Measurements from ENCODE around the gene FGF6. TPM values are rescaled to one million over a fixed set of nuclear protein-coding genes. Genes with fewer than 3 reads are reported as not detected.
"Not testable (repeated sequence)": the region's sequence is repeated elsewhere in the genome, so short reads cannot be mapped to it uniquely, and the experiment has no call there.

Gene FGF6
- total RNA-seq, 1 donor from 2014 or later: not detected

DNA sequence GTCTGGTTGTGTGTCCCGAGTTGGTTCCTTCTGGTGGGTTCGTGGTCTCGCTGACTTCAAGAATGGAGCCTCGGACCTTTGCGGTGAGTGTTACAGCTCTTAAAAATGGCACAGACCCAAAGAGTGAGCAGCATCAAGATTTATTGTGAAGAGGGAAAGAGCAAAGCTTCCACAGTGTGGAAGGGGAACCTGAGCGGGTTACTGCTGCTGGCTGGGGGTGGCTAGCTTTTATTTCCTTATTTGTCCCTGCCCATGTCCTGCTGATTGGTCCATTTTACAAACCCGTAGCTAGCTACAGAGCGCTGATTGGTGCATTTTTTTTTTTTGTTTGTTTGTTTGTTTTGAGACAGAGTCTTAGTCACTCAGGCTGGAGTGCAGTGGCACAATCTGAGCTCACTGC, 29.3 kb downstream of the FGF6 start:
- Mint-ChIP-seq H3K27ac (ENCODE audit: unreplicated experiment) (no peak overlapping the region), H3K36me3 (ENCODE audit: low read depth, unreplicated experiment) (no peaks in the 10 kb centered on the region), H3K27me3 (ENCODE audit: unreplicated experiment) (no peaks in the 10 kb centered on the region), H3K4me1 (ENCODE audit: unreplicated experiment) (peaks cover 3% of the 10 kb centered on the region), H3K9me3 (ENCODE audit: unreplicated experiment) (no peaks in the 10 kb centered on the region), H3K4me3 (ENCODE audit: unreplicated experiment) (no peak overlapping the region)
- TF ChIP-seq, protein P1, sequence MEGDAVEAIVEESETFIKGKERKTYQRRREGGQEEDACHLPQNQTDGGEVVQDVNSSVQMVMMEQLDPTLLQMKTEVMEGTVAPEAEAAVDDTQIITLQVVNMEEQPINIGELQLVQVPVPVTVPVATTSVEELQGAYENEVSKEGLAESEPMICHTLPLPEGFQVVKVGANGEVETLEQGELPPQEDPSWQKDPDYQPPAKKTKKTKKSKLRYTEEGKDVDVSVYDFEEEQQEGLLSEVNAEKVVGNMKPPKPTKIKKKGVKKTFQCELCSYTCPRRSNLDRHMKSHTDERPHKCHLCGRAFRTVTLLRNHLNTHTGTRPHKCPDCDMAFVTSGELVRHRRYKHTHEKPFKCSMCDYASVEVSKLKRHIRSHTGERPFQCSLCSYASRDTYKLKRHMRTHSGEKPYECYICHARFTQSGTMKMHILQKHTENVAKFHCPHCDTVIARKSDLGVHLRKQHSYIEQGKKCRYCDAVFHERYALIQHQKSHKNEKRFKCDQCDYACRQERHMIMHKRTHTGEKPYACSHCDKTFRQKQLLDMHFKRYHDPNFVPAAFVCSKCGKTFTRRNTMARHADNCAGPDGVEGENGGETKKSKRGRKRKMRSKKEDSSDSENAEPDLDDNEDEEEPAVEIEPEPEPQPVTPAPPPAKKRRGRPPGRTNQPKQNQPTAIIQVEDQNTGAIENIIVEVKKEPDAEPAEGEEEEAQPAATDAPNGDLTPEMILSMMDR (IDR thresholded peaks at IDR 0.05; ENCODE audit: unreplicated experiment): no peak
- no peak for DNase-seq (ENCODE audit: low spot score)

DNA sequence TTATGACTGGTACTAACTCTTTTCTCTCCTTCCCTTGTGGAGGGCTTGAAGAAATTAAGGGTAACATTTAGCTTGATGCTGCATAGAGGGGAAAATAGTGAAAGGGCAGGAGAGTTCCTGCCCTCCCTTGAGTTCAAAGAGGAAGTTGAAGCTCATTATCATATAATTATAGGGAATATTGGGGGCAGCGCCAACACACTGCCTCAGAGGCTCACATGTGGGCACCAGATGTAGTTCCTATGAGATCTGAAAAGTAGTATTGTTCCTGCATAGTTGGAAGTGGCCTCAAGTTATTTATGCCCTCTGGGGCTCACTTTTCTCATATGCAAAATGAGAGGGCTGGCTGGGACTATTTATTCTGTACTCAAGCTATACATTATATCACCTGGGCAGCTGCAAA, 33.1 kb downstream of the FGF6 start:
- no peaks in the 10 kb centered on the region for H3K9me3 Mint-ChIP-seq (ENCODE audit: unreplicated experiment)
- TF ChIP-seq, protein P1 (IDR thresholded peaks at IDR 0.05; ENCODE audit: unreplicated experiment): no peak
- DNase-seq (ENCODE audit: low spot score): no peak
- H3K27ac Mint-ChIP-seq (ENCODE audit: unreplicated experiment): no peak overlapping the region
- H3K4me1 Mint-ChIP-seq (ENCODE audit: unreplicated experiment): no peaks in the 10 kb centered on the region
- no peaks in the 10 kb centered on the region for H3K36me3 Mint-ChIP-seq (ENCODE audit: low read depth, unreplicated experiment)
- no peaks in the 10 kb centered on the region for H3K27me3 Mint-ChIP-seq (ENCODE audit: unreplicated experiment)
- H3K4me3 Mint-ChIP-seq (ENCODE audit: unreplicated experiment): no peak overlapping the region

GRCh38 chr12:4412056-4412455, 33.6 kb downstream of the FGF6 start:
- H3K4me3 Mint-ChIP-seq (ENCODE audit: unreplicated experiment): no peak overlapping the region
- TF ChIP-seq, protein P1 (IDR thresholded peaks at IDR 0.05; ENCODE audit: unreplicated experiment): no peak
- H3K27me3 Mint-ChIP-seq (ENCODE audit: unreplicated experiment): no peaks in the 10 kb centered on the region
- DNase-seq (ENCODE audit: low spot score): no peak
- no peaks in the 10 kb centered on the region for H3K9me3 Mint-ChIP-seq (ENCODE audit: unreplicated experiment)
- no peaks in the 10 kb centered on the region for H3K4me1 Mint-ChIP-seq (ENCODE audit: unreplicated experiment)
- no peak overlapping the region for H3K27ac Mint-ChIP-seq (ENCODE audit: unreplicated experiment)
- no peaks in the 10 kb centered on the region for H3K36me3 Mint-ChIP-seq (ENCODE audit: low read depth, unreplicated experiment)

DNA sequence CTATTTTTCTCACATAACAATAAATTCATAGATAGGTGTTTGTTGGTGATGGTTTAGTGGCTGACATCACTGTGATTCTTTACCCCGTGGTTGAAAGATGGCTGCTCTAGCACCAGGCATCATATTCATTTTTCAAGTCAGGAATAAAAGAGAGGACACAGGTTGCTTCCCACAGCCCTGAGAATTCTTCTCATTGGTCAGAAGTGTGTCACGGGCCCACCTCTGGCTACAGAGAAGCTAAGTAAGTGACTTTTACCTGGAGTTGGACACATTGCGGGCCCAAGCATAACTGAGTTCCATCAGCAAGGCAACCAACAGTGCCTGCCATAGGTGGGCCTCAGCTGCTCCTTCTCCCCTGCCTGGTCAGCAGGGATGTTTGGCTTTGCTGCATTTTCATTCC, 38.5 kb downstream of the FGF6 start:
- TF ChIP-seq, protein P1 (IDR thresholded peaks at IDR 0.05; ENCODE audit: unreplicated experiment): no peak

DNA sequence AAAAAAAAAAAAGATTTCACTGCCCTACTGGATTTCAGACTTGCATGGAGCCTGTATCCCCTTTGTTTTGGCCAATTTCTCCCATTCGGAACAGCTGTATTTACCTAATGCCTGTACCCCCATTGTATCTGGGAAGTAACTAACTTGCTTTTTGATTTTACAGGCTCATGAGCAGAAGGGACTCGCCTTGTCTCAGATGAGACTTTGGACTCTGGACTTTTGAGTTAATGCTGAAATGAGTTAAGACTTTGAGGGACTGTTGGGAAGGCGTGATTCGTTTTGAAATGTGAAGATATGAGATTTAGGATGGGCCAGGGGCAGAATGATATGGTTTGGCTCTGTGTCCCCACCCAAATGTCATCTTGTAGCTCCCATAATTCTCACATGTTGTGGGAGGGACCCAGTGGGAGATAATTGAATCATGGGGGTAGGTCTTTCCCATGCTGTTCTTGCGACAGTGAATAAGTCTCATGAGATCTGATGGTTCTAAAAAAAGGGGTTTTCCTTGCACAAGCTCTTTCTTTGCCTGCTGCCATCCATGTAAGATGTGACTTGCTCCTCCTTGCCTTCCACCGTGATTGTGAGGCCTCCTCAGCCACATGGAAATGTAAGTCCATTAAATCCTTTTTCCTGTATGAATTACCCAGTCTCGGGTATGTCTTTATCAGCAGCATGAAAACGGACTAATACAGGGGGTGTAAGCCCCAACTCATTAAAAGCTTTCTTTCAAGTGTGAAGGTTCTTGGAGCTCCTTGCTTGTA, 40.6 kb downstream of the FGF6 start:
- not testable (repeated sequence) for H3K4me3 Mint-ChIP-seq (ENCODE audit: unreplicated experiment); H3K27me3 Mint-ChIP-seq (ENCODE audit: unreplicated experiment); H3K36me3 Mint-ChIP-seq (ENCODE audit: low read depth, unreplicated experiment); H3K9me3 Mint-ChIP-seq (ENCODE audit: unreplicated experiment); DNase-seq (ENCODE audit: low spot score); H3K4me1 Mint-ChIP-seq (ENCODE audit: unreplicated experiment); H3K27ac Mint-ChIP-seq (ENCODE audit: unreplicated experiment)

More for the DNA sequence above, 38.5 kb downstream of the FGF6 start:
- peaks cover 8% of the 10 kb centered on the region for H3K9me3 Mint-ChIP-seq (ENCODE audit: unreplicated experiment)
- H3K4me1 Mint-ChIP-seq (ENCODE audit: unreplicated experiment): no peaks in the 10 kb centered on the region
- H3K4me3 Mint-ChIP-seq (ENCODE audit: unreplicated experiment): no peak overlapping the region
- no peak overlapping the region for H3K27ac Mint-ChIP-seq (ENCODE audit: unreplicated experiment)
- DNase-seq (ENCODE audit: low spot score): no peak
- no peaks in the 10 kb centered on the region for H3K27me3 Mint-ChIP-seq (ENCODE audit: unreplicated experiment)
- no peaks in the 10 kb centered on the region for H3K36me3 Mint-ChIP-seq (ENCODE audit: low read depth, unreplicated experiment)
